Activated T-cell treated with anti-CD3 and anti-CD28 coated beads for 48 hours (primary cell): Measurements from ENCODE around the gene CKB.
A peak's percentile ranks its signal among the peaks of the same experiment; 100 is the strongest.

Experiments
- DNase-seq: peaks from one replicate; pipeline ENCODE4 v3.0.0-alpha.2; 2020; ENCODE audit warnings: low read depth

Gene CKB

DNA sequence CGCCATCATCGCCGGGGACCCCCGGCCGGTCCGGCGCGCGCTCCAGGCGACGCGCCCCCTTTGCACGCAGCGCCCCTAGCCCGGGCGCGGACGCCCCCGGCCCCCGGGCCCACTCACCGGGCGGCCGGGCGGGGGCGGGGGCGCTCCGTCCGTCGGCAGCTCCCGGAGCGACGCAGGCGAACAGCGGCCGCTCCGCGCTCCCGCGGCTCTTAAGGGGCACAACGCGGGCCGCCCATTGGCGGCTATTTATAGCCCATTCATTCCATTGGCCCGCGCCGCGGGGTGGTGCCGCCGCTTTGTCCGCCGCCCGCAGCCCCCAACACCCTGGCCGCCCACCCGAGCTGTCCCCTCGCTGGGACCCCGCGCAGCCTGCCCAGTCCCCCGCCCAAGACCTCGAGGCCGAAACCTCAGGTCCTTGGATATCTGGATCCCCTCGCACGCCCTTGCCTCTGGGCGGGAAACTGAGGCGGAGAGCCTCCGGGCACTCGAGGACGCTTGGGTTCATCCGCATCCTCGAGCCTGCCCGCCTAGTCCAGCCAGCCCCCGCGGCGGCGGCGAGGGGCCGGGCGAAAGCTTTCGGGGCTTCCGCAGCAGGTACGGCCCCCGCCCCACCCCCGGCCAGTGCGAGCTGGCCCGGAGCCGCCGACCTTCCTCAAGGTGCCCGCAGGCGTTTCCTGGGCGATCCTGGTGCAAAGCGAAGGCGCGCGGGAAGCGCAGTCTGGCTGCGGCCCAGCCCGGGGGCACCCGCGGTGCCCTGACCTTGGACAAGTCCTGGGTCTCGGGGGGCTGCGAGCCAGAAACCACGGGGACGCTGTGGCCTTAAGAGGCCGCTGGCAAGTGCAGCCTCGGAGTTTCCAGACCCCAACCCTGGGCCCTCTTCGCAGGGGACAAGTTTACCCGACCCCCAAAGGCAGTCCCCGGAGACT is at the start of gene CKB:
Gene CKB (minus strand): TSS at position 182 of the 926 bp plus-strand sequence. CDS start 337 bp downstream, outside the sequence.
- no peak for DNase-seq

DNA sequence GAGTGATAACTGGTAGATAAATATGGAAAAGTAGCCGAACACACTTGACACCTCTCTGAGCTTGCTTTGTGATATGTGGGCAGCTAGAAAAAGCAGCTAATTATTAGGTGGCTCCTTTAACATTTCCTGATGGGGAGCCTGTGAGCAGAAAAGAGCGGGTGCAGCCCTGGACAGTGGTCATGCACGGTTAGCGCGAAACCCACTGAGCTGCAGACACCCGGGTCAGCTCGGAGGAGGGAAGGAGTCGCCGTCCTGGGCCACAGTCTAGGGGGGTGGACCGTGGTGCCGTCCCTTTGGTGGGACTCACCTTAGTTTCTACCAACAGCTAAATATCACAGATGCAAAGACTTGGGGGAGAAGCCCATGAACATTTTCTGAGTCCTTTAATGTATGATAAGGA is 46.8 kb upstream of the CKB start:
- DNase-seq = no peak

DNA sequence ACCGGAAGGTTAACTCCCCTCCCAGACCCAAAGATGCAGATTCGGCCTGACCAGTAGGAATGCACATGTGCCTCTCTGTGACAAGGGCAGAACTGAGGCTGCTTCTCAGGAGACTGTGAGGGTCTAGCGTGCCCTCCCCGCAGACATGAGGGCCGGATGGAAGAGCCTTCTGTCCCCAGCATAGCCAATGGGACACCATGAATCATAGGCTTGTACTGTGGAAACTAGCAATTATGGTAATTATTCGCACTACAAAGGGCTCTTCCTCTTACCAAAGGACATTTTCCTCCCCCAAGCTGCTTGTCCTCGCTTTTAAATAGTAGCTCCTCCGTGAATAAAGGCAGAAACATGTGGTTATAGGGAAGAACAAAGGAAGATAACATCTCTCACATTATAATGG is 46.3 kb upstream of the CKB start:
- no peak for DNase-seq

DNA sequence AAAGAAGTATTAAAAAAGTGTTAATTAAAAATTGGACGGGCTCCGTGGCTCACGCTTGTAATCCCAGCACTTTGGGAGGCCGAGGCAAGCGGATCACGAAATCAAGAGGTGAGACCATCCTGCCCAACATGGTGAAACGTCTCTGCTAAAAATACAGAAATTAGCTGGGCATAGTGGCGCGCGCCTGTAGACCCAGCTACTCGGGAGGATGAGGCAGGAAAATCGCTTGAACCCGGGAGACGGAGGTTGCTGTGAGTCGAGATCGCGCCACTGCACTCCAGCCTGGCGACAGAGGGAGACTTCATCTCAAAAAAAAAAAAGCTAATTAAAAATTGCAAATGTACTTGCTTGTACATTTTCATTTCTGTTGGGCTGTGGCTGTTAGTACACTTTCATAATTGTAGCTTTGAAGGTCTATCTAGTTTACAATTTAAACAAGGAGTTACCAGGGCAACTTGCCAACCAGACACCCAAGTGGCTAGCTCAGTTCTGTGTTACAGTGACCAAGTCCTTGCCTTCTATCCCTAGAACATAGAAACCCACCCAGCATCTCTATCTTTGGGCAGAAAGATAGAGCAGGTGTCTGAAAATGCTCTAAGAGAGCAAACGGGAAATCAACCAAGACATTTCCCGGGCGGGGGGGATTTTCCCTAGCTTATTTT is 41.3 kb upstream of the CKB start:
- no peak for DNase-seq

DNA sequence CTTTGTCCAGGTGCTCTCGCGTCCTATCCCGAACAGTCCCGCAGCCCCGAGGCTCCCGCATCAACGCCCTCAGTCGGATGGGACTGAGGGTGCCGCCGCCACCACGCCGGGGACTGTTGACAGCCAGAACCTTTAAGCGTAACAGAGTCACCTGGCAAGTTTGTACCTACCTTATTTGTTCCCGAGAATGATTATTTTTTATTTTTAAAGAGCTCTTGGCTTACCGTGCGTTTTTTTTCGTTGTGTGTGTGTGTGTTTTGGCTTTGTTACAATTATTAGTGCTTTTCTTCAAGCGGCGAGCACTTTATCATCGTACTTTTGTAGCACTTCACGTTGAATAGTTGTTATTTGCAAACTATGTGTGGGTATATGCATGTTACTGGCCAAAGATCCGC is 40.6 kb upstream of the CKB start:
- no peak for DNase-seq

DNA sequence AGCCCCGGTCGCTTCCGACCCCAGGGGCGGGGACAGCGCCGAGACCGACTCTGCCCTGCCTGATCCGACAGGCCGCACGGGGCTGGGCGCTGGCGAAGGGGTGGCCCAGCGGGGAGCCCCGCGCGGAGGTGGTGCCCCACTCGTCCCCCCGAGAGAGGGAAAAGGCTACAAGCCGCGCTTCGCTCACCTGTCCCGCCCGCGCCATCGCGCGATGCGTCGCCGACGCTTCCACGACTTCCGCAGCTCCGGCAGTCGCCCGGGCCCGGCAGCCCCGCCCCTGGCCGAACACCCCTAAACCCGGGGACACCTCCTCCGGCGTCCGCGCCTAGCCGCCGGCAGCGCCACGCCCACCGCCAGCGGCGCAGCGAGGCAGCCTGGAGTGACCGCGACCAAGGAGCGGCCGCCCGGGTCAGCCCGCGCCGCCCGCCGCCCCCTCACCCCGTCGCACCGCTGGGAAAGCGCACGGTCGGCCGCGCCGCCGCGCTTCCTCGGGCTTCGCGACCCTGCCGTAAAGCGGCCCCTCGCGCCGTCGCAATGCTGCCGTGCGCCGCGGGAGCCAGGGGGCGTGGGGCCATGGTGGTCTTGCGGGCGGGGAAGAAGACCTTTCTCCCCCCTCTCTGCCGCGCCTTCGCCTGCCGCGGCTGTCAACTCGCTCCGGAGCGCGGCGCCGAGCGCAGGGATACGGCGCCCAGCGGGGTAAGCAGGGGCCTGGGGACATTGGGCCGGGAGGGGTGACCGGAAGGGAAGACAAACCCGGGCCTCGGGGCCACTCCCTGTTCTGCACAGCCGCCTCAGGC is 40.0 kb upstream of the CKB start, which contains the start of the genes BAG5 and COA8:
Gene BAG5 (minus strand): TSS at position 229 of the 797 bp plus-strand sequence. CDS start 1,493 bp downstream, outside the sequence.
Gene COA8 (plus strand): TSS at position 532 of the 797 bp plus-strand sequence. CDS start 42 bp downstream, at position 574.
- peak; percentile 87 for DNase-seq

DNA sequence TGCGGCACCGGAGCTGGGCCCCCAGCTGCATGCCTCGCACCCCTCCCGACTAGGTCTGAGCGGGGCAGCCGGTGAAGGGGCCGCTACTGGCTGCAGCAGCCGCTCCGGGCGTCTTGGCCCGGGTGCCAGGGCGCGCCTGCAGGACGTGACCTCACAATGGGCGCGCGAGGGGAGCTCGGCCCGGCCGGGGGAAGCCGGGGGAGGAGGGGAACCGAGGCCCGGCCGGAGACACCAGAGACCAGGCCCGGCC is 39.5 kb upstream of the CKB start:
- no peak for DNase-seq

DNA sequence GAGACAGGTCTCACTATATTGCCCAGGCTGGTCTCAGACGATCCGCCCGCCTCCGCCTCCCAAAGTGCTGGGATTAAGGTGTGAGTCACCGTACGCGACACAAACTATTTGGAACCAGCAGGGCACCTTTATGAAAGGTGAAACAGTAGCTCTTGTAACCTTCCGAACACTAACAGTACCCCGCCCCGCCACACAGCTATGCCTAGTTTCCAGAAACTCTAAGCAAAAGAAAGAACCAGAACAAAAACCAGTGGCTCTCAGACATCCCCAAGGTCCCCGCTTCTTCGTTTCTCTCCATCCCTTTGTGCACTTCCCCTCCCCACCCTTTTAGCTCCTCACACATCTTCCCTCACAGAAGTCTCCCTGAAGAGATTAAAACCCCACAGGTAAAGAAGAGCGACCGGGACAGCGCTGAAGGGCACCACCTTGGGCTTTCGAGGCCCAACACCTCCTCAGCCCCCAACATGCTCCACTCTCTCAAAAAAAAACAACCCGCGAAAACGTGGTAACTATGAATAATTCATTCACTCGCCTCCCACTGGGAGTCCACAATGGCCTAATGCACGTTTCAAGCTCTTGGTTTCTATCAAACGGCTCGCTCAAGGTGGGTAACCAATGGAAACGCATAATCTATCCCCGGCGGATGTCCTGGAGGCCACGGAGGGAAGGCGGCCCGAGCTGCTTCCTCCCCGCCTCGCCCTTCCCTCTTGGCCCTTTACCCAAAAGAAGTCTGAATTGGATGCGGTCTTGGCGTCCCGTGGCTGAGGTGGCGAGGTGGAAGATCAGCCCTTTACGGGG is 39.0 kb upstream of the CKB start:
- DNase-seq = peak; percentile 45

DNA sequence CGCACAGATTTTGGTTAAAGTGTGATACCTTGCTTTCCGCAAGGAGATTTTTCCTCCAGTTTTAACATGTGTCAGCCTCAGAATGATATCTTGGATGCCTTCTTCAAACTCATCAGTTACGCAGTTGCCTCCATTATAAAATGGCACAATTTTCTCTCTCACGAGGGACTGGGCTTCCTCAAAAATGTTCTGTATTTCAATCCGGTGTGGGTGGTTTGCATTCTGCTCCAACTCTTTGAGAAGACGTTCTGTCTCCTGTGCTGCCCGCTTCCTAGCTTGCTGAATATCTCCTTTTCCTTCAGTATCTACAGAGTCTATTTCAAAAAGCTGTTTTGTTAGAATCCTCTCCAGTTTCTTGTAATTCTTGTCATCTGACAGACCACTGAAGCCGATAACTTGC is 38.1 kb upstream of the CKB start:
- no peak for DNase-seq

DNA sequence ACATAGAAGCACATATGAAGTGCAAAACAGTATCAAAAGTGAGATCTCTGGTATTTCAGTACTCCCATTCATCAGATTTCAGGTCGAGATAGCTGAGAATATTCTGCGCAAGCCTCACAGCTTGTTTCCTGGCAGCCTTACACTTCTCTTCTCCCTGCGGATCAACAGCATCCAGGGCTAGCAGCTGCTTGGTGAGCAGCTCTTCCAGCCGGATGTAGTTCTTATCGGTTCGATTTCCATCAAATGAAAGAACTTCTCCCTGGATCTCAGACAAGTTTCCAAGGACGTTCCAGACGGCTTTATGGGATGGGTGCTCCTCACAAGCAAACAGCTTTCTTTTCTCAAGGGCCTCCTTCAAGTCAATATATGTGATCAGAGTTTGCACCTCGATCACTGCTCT is 37.1 kb upstream of the CKB start:
- no peak for DNase-seq

DNA sequence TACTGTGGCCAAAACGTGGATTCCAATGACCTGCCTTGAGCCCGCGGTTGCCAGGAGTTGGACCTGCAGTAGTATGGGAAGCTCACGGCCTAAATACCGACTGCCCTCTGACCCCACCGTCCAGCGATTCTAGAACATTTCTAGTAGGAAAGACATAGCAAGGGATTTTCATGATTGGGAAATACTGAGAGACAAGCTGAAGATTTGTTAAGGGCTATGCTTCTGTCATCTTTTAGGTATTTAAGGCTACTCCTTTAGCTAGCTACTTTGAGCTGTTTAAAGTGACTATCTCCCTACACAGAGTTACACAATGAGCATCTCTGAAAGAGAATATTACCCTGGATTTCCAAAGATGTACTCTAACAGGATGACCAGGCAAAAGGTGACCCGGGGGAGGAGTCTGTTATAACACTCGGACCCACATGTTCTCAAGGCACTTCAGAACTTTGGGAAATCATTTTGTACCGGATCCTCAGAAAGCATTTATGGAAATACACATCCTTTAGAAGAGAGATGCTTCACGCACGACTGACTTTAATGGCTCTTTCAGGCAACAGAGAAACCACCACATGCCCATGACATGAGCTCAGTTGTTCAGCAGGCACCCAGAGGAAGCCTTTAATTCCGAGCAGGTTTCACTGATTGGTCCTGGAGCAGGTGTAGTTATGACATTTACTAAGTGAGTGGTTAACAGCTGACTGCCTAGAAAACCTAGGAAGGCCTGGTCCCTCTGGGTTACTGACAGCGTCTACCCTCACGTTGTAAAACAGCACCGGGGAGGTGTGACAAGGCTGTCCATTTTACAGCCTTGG is 35.6 kb upstream of the CKB start:
- no peak for DNase-seq

DNA sequence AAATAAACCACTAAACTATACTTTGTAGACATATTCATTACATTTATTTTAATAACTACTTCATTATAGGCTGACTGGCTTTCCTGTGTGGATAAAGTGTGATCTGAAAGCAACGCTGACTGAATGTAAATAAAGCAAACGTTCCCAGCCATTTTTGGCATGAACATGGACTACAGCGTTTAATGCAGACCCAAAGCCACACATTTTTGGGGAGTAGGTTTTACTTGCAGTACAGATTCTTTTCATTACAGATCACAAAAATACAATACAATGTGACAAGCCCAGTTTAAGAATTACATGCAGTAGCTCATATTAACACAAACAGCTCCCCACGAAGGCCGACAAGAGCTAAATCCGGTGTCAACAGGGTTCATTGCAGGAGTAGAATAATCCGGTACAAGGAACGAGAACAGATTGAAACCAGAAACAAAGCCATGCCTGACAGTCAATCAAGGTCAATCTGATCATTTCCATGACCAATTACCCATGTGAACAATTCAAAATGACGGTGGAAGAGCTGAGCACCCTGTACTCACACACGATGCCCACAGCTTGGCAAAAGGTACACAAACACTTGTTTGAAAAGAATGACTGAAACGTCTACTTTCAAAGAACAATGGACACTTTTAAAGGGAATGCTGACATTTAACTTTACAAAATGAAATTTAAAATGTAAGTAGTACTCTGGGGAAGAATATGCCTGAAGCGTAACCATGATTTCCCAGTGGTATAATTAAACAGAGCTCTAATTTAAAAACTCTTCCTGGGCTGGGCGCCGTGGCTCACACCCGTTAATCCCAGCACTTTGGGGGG is 34.5 kb upstream of the CKB start:
- no peak for DNase-seq

DNA sequence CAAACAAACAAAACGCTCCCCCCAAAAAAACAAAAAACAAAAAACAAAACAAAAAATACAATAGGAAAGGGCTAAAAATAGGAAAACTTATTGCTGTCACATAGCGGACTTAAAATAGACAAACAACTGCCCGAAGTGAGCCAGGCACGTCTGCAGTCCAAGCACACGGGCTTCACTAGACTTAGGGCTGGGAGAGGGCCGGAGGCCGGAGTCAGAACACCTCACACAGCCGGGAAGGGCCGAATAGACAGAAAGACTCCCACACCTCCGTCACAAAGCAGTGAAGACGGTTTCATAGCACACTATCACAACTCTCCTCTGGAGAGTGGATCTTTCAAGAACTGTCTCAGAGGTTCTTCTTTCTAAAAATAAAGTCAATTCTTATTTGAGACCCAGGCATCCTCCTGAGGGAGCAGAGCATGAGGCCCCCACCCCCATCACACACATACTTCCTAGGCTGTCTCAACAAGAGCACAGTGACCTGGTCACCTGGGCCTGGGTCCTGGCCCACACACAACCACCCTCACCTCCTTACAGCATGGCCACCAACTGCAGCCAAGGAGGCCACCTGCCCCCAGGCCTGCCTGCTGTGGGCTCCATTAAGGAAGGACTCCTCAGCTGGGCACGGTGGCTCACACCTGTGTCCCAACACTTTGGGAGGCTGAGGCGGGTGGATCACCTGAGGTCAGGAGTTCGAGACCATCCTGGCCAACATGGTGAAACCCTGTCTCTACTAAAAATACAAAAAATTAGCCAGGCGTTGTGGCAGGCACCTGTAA is 33.1 kb upstream of the CKB start:
- DNase-seq = no peak

DNA sequence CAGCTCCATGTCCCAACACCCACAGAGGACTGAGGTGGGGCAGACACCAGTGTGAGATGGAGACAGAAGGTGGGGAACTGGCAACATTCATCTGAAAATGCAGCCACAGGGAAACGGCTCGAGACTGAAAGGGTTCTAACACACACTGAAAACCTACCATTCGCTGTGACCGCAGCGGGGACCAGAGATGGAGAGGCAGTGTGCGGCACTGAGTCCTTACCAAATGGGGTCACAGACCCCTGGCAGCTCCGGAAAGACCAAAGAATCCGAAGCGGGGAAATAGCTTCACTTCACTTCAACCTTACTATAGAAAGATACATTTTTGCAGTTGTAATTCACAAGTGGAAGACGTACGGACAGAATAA is 30.2 kb upstream of the CKB start:
- DNase-seq = no peak

DNA sequence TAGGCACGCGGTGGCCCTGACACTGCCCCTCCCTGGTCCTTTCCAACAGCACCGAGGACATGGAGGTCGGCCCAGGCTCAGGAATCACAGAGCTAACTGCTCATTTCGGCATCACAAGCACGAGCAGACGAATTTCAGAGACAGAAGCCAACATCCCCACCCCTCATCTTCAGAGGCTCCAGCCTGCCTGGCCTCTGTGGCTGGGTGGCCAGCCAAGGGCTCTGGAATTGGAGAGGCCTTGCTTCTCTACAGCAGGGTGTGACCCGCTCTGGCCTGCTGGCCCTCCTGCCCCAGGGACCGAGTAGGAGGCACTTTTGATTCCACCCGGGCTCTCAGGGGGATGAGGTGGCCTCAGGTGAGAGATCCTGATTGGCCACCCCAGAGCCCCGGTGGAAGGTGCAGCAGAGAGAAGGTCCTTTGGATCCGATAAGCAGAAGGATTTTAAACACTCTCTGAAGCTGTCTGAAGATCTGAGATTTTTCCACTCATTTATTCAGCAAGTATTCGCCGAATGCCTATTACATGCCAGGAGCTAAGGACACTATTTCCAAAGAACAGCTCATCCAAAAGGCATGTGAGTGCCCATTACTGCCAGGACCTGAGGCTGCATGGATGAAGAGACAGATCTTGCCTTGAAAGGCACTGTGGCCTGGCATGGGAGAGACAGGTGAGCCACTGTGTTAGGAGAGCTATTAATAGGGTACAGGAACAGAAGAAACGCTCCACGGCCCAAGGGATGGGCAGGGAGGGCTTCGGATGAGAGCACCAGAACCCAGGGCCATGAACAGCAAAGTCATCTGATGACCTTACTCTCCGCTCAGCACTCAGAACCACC is 29.6 kb upstream of the CKB start:
- no peak for DNase-seq

DNA sequence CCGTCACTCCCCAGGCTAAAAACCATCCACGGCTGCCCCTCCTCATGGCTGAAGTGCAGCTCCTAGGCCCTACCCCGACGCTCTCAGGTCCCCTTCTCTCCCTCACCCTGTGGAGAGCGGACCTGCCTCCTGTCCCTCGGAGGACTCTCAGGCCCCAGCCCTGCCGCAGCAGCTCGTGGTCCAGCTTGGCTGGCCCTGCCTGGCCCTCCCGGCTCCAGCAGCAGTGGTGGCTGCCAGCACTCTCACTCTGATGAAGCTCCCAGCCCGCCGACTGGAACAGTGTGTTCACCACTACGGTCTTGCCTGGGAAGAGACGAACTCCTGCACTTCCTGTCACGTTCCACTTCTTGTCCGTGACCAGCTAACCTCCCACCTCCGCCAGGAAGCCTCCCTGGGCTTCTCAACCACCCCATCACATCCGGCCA is 28.7 kb upstream of the CKB start:
- DNase-seq = no peak

DNA sequence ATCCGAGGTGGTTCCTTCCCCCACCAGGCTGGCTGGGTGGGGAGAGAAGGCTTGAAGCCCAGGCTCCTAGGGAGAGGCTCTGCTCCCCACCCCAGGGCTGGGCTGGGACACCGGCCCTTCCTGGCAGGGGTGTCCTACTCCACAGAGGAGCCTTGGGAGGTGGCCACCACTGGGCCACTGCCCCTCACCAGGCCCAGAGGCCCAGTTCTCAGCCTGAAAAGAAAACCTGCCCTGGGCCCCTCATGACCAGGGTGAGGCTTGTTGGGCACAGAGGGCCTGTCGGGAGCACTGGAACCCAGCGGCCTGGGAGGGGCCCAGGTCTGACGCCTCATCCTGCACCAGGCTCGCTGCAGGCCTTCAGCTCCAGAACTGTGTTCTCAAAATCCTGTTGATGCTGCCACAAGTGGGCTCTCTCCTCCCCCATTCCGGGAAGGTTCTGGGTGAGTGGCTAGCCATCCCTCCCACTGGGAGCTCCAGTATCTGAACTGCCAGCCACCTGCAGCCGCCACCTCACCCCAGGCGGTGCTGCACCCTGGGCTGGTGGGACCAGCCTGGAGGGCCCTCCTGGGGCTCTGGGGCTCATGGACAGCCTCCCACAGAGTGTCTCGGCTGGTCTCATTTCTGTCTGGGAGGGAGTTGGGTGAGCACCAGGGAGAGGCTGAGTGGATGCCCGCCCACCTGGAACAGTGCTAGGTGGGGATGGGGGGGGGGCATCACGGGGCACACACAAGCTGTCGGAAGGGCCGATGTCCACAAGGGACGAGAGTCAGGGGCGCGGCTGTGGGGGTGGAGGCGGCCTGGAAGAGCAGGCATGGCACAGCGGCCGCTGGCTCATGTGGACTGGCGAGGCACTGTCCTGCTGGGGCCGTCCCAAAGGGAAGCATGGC is 28.1 kb upstream of the CKB start:
- DNase-seq = no peak
